GM18870 (cell line): ENCODE measurements around the gene SMR3A.
A peak's percentile ranks its signal among the peaks of the same experiment; 100 is the strongest.

Experiments
- ATAC-seq: cut with Tn5 transposase; IDR thresholded peaks from one replicate; pipeline ENCODE4 v1.9.1; 2021; ENCODE audit warnings: moderate library complexity; ENCODE audit not compliant: unreplicated experiment

The SMR3A gene

GRCh38 chr4:70360460-70360859 is at the start of gene SMR3A:
TSS of gene SMR3A (plus strand) at chr4:70360760. CDS start at chr4:70362116, 1,356 bp downstream.
- no peak for ATAC-seq

DNA sequence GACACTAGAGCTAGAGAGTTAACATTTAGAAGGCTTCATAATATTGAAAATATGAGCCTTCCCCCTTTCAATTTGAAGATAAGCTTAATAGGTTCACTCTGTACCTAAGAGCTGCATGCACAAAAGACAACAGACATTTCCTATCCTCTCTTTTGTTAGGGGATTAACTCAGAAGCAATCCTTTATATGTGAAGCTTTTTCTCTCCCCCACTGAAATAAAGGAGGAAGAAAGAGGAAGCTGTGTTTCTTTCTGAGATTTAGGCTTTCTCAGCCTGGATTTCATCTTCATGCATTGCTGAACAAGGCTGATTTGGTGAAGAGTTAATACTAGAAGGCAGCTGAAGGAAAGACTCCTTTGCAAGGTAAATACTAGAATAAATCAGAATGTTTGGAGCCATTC is 46.8 kb upstream of the SMR3A start:
- no peak for ATAC-seq

GRCh38 chr4:70315928-70316327 is 44.6 kb upstream of the SMR3A start:
- peak; percentile 67 for ATAC-seq

- ATAC-seq, result no peak
Measured at GRCh38 chr4:70326052-70326451, 34.5 kb upstream of the SMR3A start.

DNA sequence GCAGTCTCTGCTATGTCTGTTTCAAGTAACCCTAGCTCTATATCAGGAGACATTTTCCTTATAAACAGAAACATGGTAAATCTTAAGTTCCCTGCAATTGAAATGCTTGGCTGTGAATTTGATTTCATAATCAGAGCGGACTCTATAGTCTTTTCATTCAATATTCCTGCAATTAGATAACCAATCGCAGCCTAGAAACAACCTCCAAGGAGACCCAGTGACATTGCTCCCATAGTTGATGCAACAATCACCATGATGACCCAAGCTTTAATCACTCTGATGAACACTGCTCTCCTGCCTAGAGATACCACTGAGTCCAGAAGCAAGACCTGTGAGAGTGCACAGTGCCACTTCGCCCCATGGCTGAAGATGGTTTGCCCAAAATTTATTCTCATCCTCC is 25.9 kb upstream of the SMR3A start, which contains the start of gene CABS1:
CABS1 (plus strand) TSS at position 301 of the 400 bp plus-strand sequence; CDS start at position 360, 59 bp downstream.
- no peak for ATAC-seq

DNA sequence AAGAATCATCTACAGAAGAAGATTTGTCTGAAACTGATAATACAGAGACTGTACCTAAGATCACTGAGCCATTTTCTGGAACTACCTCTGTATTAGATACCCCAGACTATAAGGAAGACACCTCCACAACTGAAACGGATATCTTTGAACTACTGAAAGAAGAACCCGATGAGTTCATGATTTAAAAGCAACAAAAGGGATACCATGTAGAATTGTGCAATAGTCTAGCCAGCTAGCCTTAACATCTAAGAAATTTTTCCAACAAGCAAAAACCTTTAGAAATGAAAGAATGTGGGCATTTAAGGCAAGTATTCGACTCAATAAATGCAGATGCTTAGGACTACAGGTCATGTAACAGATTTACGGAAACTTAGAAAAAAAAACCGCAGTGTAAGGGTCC is 24.5 kb upstream of the SMR3A start:
- ATAC-seq, result no peak

- ATAC-seq, result no peak
Measured at GRCh38 chr4:70337886-70338420, 22.6 kb upstream of the SMR3A start.

DNA sequence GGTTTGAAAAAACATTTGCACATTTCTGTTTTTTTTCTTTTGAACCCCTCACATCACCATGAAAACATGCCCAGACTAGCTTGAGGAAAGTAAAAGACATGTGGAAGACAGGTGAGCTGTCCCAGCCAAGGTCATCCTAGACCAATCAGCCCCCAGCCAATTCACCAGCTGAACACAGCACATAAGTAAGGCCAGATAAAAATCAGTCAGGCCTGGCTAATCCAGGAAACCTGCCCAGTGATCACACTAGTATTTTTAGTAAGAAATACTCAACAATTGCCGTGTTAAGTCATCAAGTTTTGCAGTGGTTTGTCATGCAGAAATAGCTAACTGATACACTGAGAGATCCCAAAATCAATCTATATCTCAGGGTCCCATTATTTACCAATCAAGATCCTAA is 4.4 kb upstream of the SMR3A start:
- no peak for ATAC-seq

- ATAC-seq, result no peak
Measured at GRCh38 chr4:70359115-70359661, 1.4 kb upstream of the SMR3A start.

DNA sequence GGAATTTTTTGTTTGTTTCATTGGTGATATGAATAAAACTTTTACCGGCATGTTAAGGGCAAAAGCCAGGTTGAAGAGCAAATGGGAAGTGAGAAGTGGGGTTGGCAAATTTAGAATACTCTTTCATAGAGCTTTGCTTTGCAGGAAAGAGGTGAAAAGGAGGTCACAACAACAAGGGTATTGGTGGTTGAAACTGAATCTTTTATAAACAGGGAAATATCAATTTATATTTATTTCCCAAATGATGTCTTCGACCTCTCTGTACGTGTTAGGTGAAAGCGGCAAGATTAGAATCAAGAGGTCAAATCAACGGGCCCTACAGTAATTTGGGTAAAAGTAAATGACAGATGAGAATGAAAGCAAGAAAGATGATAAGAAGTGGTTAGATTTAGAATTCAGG is 3.4 kb downstream of the SMR3A start:
- ATAC-seq, result no peak

DNA sequence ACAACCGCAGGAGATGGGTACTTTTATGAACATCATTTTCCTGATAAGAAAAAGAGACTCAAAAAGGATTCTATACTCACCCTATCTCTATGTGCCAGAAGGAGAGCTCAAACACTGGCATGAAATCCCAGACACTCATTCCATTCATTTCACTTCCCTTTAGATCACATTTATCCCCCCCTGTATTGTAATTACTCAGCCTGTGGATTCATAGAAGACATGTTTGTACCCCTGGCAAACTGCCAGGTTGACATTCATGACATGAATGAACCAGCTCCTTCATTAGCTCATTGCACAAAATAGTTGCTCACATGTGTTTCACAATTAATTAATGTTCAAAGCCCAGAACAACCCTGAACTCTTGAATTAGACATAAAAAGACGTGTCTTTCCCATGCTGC is 4.9 kb downstream of the SMR3A start:
- ATAC-seq, result peak; percentile 38

DNA sequence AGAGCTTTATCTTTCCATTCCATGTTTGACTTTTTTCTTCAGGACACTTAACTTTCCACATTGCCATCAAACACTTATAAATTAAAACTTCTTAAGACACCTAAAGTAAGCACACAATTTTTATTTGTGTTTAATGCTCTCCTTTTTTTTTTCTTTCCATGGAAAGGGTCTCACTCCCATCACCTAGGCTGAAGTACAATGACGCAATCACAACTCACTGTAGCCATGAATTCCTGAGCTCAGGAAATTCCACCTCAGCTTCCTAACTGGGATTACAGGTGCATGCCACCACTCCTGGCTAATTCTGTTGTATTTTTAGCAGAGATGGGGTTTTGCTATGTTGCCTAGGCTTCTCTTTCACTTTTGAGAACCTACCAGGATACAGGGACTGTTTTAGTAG is 7.3 kb downstream of the SMR3A start:
- ATAC-seq, result no peak

DNA sequence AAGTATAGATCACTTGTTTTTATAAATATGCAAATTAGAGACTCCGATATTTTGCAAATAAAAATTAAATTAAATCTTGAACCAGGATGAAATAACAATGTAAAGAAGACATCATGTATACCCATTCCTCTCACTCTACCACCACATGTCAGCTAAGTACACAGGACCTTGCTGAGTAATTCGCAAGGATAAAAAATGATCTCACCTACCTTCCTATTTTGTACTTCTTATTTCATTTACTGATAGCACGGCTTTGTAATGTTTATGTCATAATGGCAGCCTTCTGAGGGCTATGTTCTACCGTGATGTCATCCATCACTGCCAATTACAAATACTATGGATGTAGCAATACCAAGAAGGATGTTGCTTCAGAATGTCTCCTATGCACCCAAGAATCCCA is 11.4 kb downstream of the SMR3A start:
- no peak for ATAC-seq

- ATAC-seq, result no peak
Measured at GRCh38 chr4:70372760-70373159, 12.2 kb downstream of the SMR3A start.

GRCh38 chr4:70380578-70380977 is 20.0 kb downstream of the SMR3A start:
- no peak for ATAC-seq

GRCh38 chr4:70382691-70383181 is 22.2 kb downstream of the SMR3A start, which contains the start of gene SMR3B:
TSS of gene SMR3B (plus strand) at chr4:70383131. CDS start at chr4:70384511, 1,380 bp downstream.
- ATAC-seq, result no peak

DNA sequence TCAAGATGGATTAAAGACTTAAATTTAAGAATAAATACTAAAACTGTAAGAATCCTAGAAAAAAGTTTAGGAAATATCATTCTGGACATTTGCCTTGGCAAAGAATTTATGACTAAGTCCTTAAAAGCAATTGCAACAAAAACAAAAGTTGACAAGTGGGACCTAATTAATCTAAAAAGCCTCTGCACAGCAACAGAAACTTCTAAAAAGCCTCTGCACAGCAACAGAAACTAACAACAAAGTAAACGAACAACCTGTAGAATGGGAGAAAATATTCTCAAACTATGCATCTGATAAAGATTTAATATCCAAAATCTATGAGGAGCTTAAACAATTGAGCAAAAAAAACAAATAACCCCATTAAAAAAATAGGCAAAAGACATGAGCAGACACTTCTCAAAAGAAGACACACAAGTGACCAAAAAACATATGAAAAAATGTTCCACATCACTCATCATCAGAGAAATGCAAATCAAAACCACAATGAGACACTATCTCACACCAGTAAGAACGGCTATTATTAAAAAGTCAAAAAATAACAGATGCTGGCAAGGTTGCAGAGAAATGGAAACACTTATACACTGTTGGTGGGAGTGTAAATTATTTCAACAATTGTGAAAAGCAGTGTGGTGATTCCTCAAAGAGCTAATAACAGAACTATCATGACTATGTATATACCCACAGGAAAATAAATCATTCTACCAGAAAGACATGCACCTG is 31.7 kb downstream of the SMR3A start:
- peak; percentile 64 for ATAC-seq

DNA sequence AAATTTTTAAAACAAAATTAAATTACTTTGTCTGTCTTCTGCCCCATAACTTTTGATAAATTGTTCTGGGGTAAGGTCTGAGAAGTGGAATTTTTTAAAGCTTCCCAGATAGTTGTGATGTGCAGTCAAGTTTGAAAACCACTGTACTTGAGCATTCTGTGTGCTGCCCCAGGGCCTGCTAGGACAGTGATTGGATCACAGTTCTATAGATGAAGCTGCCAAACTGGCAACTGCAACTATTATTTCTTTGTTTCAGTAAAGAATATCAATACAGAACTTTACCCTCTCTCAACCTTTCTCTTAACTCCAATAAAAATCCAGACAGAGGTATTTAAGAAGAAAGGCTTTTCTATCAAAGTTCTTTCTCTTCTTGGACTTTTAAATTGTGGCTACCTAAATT is 37.0 kb downstream of the SMR3A start, which contains the start of gene OPRPN:
OPRPN (plus strand) TSS at position 361 of the 400 bp plus-strand sequence. CDS start 1,346 bp downstream, outside the sequence.
- ATAC-seq, result no peak

DNA sequence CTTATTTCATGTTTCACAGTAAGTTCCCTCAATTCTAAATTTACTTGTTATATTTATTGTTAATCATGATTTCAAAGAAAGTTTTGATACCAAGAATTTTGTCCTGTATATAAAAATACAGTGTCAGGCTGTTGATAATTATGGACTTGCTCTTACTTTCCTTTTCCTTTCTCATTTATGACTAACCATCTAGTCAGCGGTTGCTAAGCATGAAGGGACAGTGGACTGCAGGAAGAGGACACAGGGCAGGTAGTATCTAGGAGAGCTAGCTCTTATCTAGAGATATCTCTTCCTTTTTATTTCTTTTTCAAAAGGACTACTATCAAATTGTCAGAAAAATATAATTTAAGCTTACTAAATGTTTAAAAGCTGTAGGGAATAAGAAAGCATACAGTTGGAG is 38.8 kb downstream of the SMR3A start:
- ATAC-seq, result peak; percentile 52

DNA sequence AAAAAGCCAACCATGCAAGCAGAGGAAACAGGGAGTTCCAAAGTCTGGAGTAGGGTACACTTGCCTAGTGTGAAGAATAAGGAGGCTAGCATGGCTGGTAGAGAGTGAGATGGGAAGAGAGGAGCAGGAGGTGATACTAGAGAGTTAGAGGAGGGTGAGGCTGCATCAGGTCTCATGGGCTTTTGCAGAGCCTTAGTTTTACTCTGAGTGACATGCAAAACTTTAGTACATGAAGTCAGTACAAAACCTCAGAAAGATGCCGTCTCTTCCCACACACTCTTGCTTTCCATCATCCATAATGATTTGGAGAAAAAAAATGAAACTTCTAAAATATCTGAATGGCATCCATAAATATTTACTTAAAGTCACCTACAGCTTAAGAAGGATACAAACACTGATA is 42.2 kb downstream of the SMR3A start:
- no peak for ATAC-seq

- peak; percentile 48 for ATAC-seq
Measured at GRCh38 chr4:70405765-70406164, 45.2 kb downstream of the SMR3A start.
